OCI-LY3 (cell line): ENCODE results near the gene LGI4.

Experiments used
- H2AFZ ChIP-seq: fragments of 200-600, 300-600 bp; shearing (Covaris generic); 2 replicates; pipeline ENCODE4 v1.6.0; 2014; ENCODE audit warnings: antibody characterized with exemption, low read depth, low read length
- H3K27ac ChIP-seq: fragments of 200-600, 300-600 bp; sonication (generic); 2 replicates; pipeline ENCODE4 v1.5.1; 2014; ENCODE audit warnings: mild to moderate bottlenecking, low read length, moderate library complexity, mixed read lengths
- H3K27me3 ChIP-seq: fragments of 200-600, 300-600 bp; sonication (generic); 2 replicates; pipeline ENCODE4 v1.6.1; 2014; ENCODE audit warnings: low read depth, low read length, mixed read lengths
- H3K36me3 ChIP-seq: fragments of 200-600, 300-600 bp; sonication (generic); replicated peaks from 2 replicates; pipeline ENCODE3; 2014; ENCODE audit warnings: low read depth, low read length, mixed read lengths
- H3K4me1 ChIP-seq: fragments of 300-600, 200-600 bp; sonication (generic); 2 replicates; pipeline ENCODE4 v1.6.1; 2014; ENCODE audit warnings: low read length, mixed read lengths
- H3K4me2 ChIP-seq: fragments of 200-600, 300-600 bp; sonication (generic); 2 replicates; pipeline ENCODE4 v1.6.1; 2014; ENCODE audit warnings: low read length, mixed read lengths
- H3K4me3 ChIP-seq: fragments of 300-600, 200-600 bp; sonication (generic); 2 replicates; pipeline ENCODE4 v1.5.1; 2014; ENCODE audit warnings: antibody characterized with exemption, mild to moderate bottlenecking, low read length, moderate library complexity
- H3K79me2 ChIP-seq: fragments of 300-600, 200-600 bp; shearing (Covaris generic); 2 replicates; pipeline ENCODE4 v1.6.1; 2014; ENCODE audit warnings: mild to moderate bottlenecking, low read length, mixed read lengths
- H3K9ac ChIP-seq: fragments of 300-600, 200-600 bp; shearing (Covaris generic); 2 replicates; pipeline ENCODE4 v1.6.0; 2014; ENCODE audit warnings: mild to moderate bottlenecking, low read length, moderate library complexity
- H3K9me3 ChIP-seq: fragments of 200-600, 300-600 bp; shearing (Covaris generic); 2 replicates; pipeline ENCODE4 v1.6.1; 2014; ENCODE audit warnings: low read length, mixed read lengths; ENCODE audit not compliant: insufficient read depth
- H4K20me1 ChIP-seq: fragments of 200-600, 300-600 bp; sonication (generic); 2 replicates; pipeline ENCODE4 v1.6.1; 2016; ENCODE audit warnings: low read length, mixed read lengths; ENCODE audit not compliant: insufficient read depth
- CTCF ChIP-seq: fragments of 200-600, 300-600 bp; sonication (generic); IDR thresholded peaks from 2 replicates; pipeline ENCODE4 v1.5.1; 2014; ENCODE audit warnings: antibody characterized with exemption, low read length, low read depth
- EZH2phosphoT487 ChIP-seq: fragments of 200-600 bp; shearing (Covaris generic); IDR thresholded peaks from 2 replicates; pipeline ENCODE4 v1.6.1; 2018; ENCODE audit warnings: antibody characterized with exemption, mixed run types, low read depth

LGI4 gene

GRCh38 chr19:35171730-35172129 is 36.9 kb upstream of the LGI4 start:
- Histone ChIP-seq H3K27me3 (no peaks in the 10 kb centered on the region), H4K20me1 (no peaks in the 10 kb centered on the region), H3K4me1 (peaks cover 14% of the 10 kb centered on the region), H3K36me3 (peaks cover 14% of the 10 kb centered on the region), H3K27ac (no peak overlapping the region), H3K4me2 (no peak overlapping the region), H2AFZ (no peak overlapping the region), H3K4me3 (no peak overlapping the region), H3K79me2 (no peaks in the 10 kb centered on the region), H3K9ac (no peak overlapping the region), H3K9me3 (peaks cover 3% of the 10 kb centered on the region; the same call in 1 of the 2 replicates)
- TF ChIP-seq EZH2phosphoT487 (no peak), CTCF (no peak)

- TF ChIP-seq CTCF (no peak), EZH2phosphoT487 (no peak)
- Histone ChIP-seq H2AFZ (no peak overlapping the region), H3K36me3 (peaks cover 26% of the 10 kb centered on the region)
Measured at GRCh38 chr19:35170359-35171061, 35.7 kb upstream of the LGI4 start.

GRCh38 chr19:35169221-35169995 is 34.5 kb upstream of the LGI4 start:
- no peak overlapping the region for H3K27ac ChIP-seq
- H4K20me1 ChIP-seq, result no peaks in the 10 kb centered on the region
- H3K4me2 ChIP-seq, result no peak overlapping the region
- H3K36me3 ChIP-seq, result peaks cover 36% of the 10 kb centered on the region
- no peak overlapping the region for H2AFZ ChIP-seq
- H3K79me2 ChIP-seq, result no peaks in the 10 kb centered on the region
- TF ChIP-seq CTCF (no peak), EZH2phosphoT487 (no peak)
- no peaks in the 10 kb centered on the region for H3K27me3 ChIP-seq
- no peak overlapping the region for H3K9ac ChIP-seq
- H3K4me1 ChIP-seq, result peaks cover 17% of the 10 kb centered on the region
- no peak overlapping the region for H3K4me3 ChIP-seq
- H3K9me3 ChIP-seq, result peaks cover 24% of the 10 kb centered on the region

More at GRCh38 chr19:35170359-35171061, 35.7 kb upstream of the LGI4 start:
- H3K4me2 ChIP-seq, result no peak overlapping the region
- peaks cover 15% of the 10 kb centered on the region; the same call in 1 of the 2 replicates for H3K9me3 ChIP-seq
- no peaks in the 10 kb centered on the region for H4K20me1 ChIP-seq
- H3K4me3 ChIP-seq, result no peak overlapping the region
- no peaks in the 10 kb centered on the region for H3K27me3 ChIP-seq
- H3K4me1 ChIP-seq, result peaks cover 17% of the 10 kb centered on the region
- no peak overlapping the region for H3K27ac ChIP-seq
- H3K9ac ChIP-seq, result no peak overlapping the region
- no peaks in the 10 kb centered on the region for H3K79me2 ChIP-seq

- TF ChIP-seq EZH2phosphoT487, result no peak
- no peak for TF ChIP-seq CTCF
- Histone ChIP-seq H3K36me3 (peaks cover 46% of the 10 kb centered on the region), H3K4me3 (no peak overlapping the region), H4K20me1 (no peaks in the 10 kb centered on the region), H3K9me3 (peaks cover 28% of the 10 kb centered on the region), H3K27ac (no peak overlapping the region), H3K79me2 (no peaks in the 10 kb centered on the region), H3K27me3 (no peaks in the 10 kb centered on the region), H2AFZ (no peak overlapping the region), H3K9ac (no peak overlapping the region), H3K4me2 (no peak overlapping the region), H3K4me1 (peaks cover 17% of the 10 kb centered on the region)
Measured at GRCh38 chr19:35168196-35168595, 33.3 kb upstream of the LGI4 start.
